Neuronal stem cell (in vitro differentiated cells): ENCODE data around the gene POP7.
A peak's percentile ranks its signal among the peaks of the same experiment; 100 is the strongest.
"Not testable (repeated sequence)": the region's sequence is repeated elsewhere in the genome, so short reads cannot be mapped to it uniquely, and the experiment has no call there.

ENCODE experiments used
- DNase-seq: peaks from one replicate; pipeline ENCODE4 v3.0.0-alpha.2; 2013; ENCODE audit warnings: low spot score
- H2AFZ ChIP-seq: one replicate; pipeline ENCODE4 v1.6.1; 2013; ENCODE audit warnings: mild to moderate bottlenecking, low read length, inconsistent platforms
- H2AK5ac ChIP-seq: 2 replicates; pipeline ENCODE4 v1.6.1; 2013; ENCODE audit warnings: low read depth, mild to moderate bottlenecking, inconsistent platforms, low read length, moderate library complexity, mixed read lengths
- H2BK120ac ChIP-seq: 2 replicates; pipeline ENCODE4 v1.6.1; 2013; ENCODE audit warnings: low read depth, mild to moderate bottlenecking, inconsistent platforms, low read length, moderate library complexity, mixed read lengths
- H2BK12ac ChIP-seq: one replicate; pipeline ENCODE4 v1.6.1; 2013; ENCODE audit warnings: low read length, inconsistent platforms
- H2BK15ac ChIP-seq: 2 replicates; pipeline ENCODE4 v1.6.1; 2013; ENCODE audit warnings: mild to moderate bottlenecking, low read length, inconsistent platforms, mixed read lengths
- H2BK5ac ChIP-seq: one replicate; pipeline ENCODE4 v1.6.1; 2013; ENCODE audit warnings: inconsistent platforms, mild to moderate bottlenecking, low read length, moderate library complexity
- H3K14ac ChIP-seq: one replicate; pipeline ENCODE4 v1.6.1; 2013; ENCODE audit warnings: low read length, inconsistent platforms
- H3K18ac ChIP-seq: 2 replicates; pipeline ENCODE4 v1.6.1; 2013; ENCODE audit warnings: low read length, inconsistent platforms
- H3K23ac ChIP-seq: 2 replicates; pipeline ENCODE4 v1.6.1; 2013; ENCODE audit warnings: low read depth, mild to moderate bottlenecking, mixed read lengths, low read length, inconsistent platforms; ENCODE audit not compliant: poor library complexity
- H3K27ac ChIP-seq: replicated peaks from 3 replicates; pipeline ENCODE4 v1.5.1; 2013; ENCODE audit warnings: low read length, inconsistent platforms
- H3K27me3 ChIP-seq, 3 experiments: 2 replicates each; pipeline ENCODE4 v1.6.1; 2013; ENCODE audit warnings: low read length in 3 of 3, mild to moderate bottlenecking in 2 of 3, inconsistent platforms in 1 of 3, low read depth in 1 of 3, mixed read lengths in 1 of 3, moderate library complexity in 1 of 3; ENCODE audit not compliant: control insufficient read depth in 3 of 3, insufficient read depth in 3 of 3
- H3K36me3 ChIP-seq, 2 donors: replicated peaks in 1 of 2; 2 replicates each; pipeline ENCODE4 v1.6.1; 2013; ENCODE audit warnings: low read length in 2 of 2; ENCODE audit not compliant: control insufficient read depth in 2 of 2, insufficient read depth in 2 of 2
- H3K4ac ChIP-seq: 2 replicates; pipeline ENCODE4 v1.6.1; 2013; ENCODE audit warnings: inconsistent platforms, mild to moderate bottlenecking, low read length, moderate library complexity
- H3K4me1 ChIP-seq, 2 donors: 1 replicate in 1 of 2; 2 replicates in 1 of 2; pipeline ENCODE4 v1.6.1; 2013; ENCODE audit warnings: low read length in 2 of 2, low read depth in 1 of 2; ENCODE audit not compliant: control insufficient read depth in 2 of 2, insufficient read depth in 1 of 2
- H3K4me2 ChIP-seq: one replicate; pipeline ENCODE4 v1.6.1; 2013; ENCODE audit warnings: mild to moderate bottlenecking, low read length, inconsistent platforms; ENCODE audit not compliant: insufficient read depth, poor library complexity, severe bottlenecking
- H3K4me3 ChIP-seq, 2 donors: 2 replicates each; pipeline ENCODE4 v1.5.1; 2013; ENCODE audit warnings: low read length in 2 of 2, mild to moderate bottlenecking in 2 of 2, inconsistent platforms in 1 of 2, moderate library complexity in 1 of 2
- H3K79me1 ChIP-seq: one replicate; pipeline ENCODE4 v1.6.1; 2013; ENCODE audit warnings: low read depth, mild to moderate bottlenecking, inconsistent platforms, low read length, moderate library complexity
- H3K9ac ChIP-seq: one replicate; pipeline ENCODE4 v1.6.1; 2013; ENCODE audit warnings: mild to moderate bottlenecking, low read depth, low read length, inconsistent platforms; ENCODE audit not compliant: poor library complexity
- H3K9me3 ChIP-seq, 2 donors: replicated peaks in 1 of 2; 2 replicates each; pipeline versions ENCODE3 to v1.6.1; 2013; ENCODE audit warnings: low read length in 2 of 2, mild to moderate bottlenecking in 2 of 2, inconsistent platforms in 1 of 2, low read depth in 1 of 2, mixed read lengths in 1 of 2, moderate library complexity in 1 of 2; ENCODE audit not compliant: control insufficient read depth in 2 of 2, insufficient read depth in 1 of 2
- H4K8ac ChIP-seq: one replicate; pipeline ENCODE4 v1.6.1; 2013; ENCODE audit warnings: low read depth, mild to moderate bottlenecking, inconsistent platforms, low read length, moderate library complexity
- H4K91ac ChIP-seq: one replicate; pipeline ENCODE4 v1.6.1; 2013; ENCODE audit warnings: low read length, low read depth, mild to moderate bottlenecking, inconsistent platforms; ENCODE audit not compliant: poor library complexity
- WGBS, 2 donors: extraction: QIAGEN DNeasy Blood & Tissue Kit; methylation state at CpG; one replicate each; pipeline ENCODE4 v1.1.7; 2013; ENCODE audit warnings: missing lambda C conversion rate in 2 of 2, mixed read lengths in 1 of 2; ENCODE audit not compliant: insufficient read length in 2 of 2, insufficient replicate concordance in 1 of 2; ENCODE audit errors: extremely low coverage in 2 of 2; 5-methylcytosine and 5-hydroxymethylcytosine counted together

Gene POP7

GRCh38 chr7:100723732-100724275, 17.9 kb downstream of the POP7 start:
- Histone ChIP-seq H2BK15ac (peak overlapping the region; percentile 16), H2BK5ac (peak overlapping the region; percentile 1)

GRCh38 chr7:100724364-100724763, 18.4 kb downstream of the POP7 start:
- H4K8ac ChIP-seq, H3K9ac ChIP-seq, DNase-seq, H3K18ac ChIP-seq, H3K23ac ChIP-seq, H3K4me3 ChIP-seq, H3K27ac ChIP-seq, H3K4me1 ChIP-seq, H3K79me1 ChIP-seq, H2BK120ac ChIP-seq, H3K14ac ChIP-seq, H3K9me3 ChIP-seq, H3K4me2 ChIP-seq, H2AK5ac ChIP-seq, H2BK12ac ChIP-seq, H4K91ac ChIP-seq, H2BK5ac ChIP-seq, H2AFZ ChIP-seq, H3K4ac ChIP-seq, H2BK15ac ChIP-seq, H3K36me3 ChIP-seq: not testable (repeated sequence)
- peaks cover 9 to 67% (median 33%) of the 10 kb centered on the region in 3 experiments for H3K27me3 ChIP-seq
- no CpG with 5 or more reads among the region's 2 CpGs for WGBS, 2 donors

More at GRCh38 chr7:100723732-100724275, 17.9 kb downstream of the POP7 start:
- no peak overlapping the region for H3K23ac ChIP-seq
- no peak overlapping the region for H4K91ac ChIP-seq
- no peak overlapping the region for H2BK12ac ChIP-seq
- no peak overlapping the region for H2BK120ac ChIP-seq
- no peak overlapping the region for H3K4ac ChIP-seq
- H3K27ac ChIP-seq: no peak overlapping the region
- H2AK5ac ChIP-seq: no peak overlapping the region
- no peak overlapping the region for H3K4me3 ChIP-seq
- H3K4me1 ChIP-seq: peaks cover 3 to 6% of the 10 kb centered on the region in 2 donors
- H3K18ac ChIP-seq: no peak overlapping the region
- H3K9me3 ChIP-seq: peaks cover 2 to 3% of the 10 kb centered on the region in 2 donors
- H3K14ac ChIP-seq: no peak overlapping the region
- no peak overlapping the region for H2AFZ ChIP-seq
- peak overlapping the region; percentile 75 for H3K9ac ChIP-seq
- H3K36me3 ChIP-seq: no peaks in the 10 kb centered on the region
- H3K27me3 ChIP-seq: peaks cover 9 to 67% (median 34%) of the 10 kb centered on the region in 3 experiments
- WGBS, 2 donors: no CpG with 5 or more reads among the region's 16 CpGs
- no peak overlapping the region for H3K4me2 ChIP-seq
- no peak overlapping the region for H4K8ac ChIP-seq
- peaks cover 2% of the 10 kb centered on the region for H3K79me1 ChIP-seq
- no peak for DNase-seq

- Histone ChIP-seq H3K36me3 (no peaks in the 10 kb centered on the region), H2AK5ac (no peak overlapping the region), H3K4me3 (no peak overlapping the region), H3K27ac (no peak overlapping the region), H3K18ac (no peak overlapping the region), H4K8ac (no peak overlapping the region), H2BK5ac (no peak overlapping the region), H3K4ac (no peak overlapping the region), H3K4me1 (peaks cover 0 to 3% of the 10 kb centered on the region in 2 donors), H2AFZ (no peak overlapping the region), H3K27me3 (peaks cover 0 to 39% (median 6%) of the 10 kb centered on the region in 3 experiments), H3K14ac (no peak overlapping the region), H3K9me3 (no peaks in the 10 kb centered on the region), H4K91ac (no peak overlapping the region), H2BK120ac (no peak overlapping the region), H3K79me1 (no peaks in the 10 kb centered on the region), H3K9ac (no peak overlapping the region), H3K4me2 (no peak overlapping the region), H2BK15ac (no peak overlapping the region), H3K23ac (no peak overlapping the region), H2BK12ac (no peak overlapping the region)
- DNase-seq: no peak
- no CpG with 5 or more reads among the region's 12 CpGs for WGBS, 2 donors
These were observed 21.3 kb downstream of the POP7 start for GRCh38 chr7:100726996-100727761.

- Histone ChIP-seq H2AFZ (no peak overlapping the region), H2AK5ac (no peak overlapping the region), H4K91ac (no peak overlapping the region), H2BK5ac (no peak overlapping the region), H3K4me3 (no peak overlapping the region), H2BK120ac (no peak overlapping the region), H3K18ac (no peak overlapping the region), H3K4me1 (peaks cover 0 to 3% of the 10 kb centered on the region in 2 donors), H3K9me3 (no peaks in the 10 kb centered on the region), H3K14ac (no peak overlapping the region), H2BK12ac (no peak overlapping the region), H3K27me3 (peaks cover 0 to 29% (median under 1%) of the 10 kb centered on the region in 3 experiments), H3K9ac (no peak overlapping the region), H2BK15ac (no peak overlapping the region), H3K79me1 (no peaks in the 10 kb centered on the region), H3K23ac (no peak overlapping the region), H3K4me2 (no peak overlapping the region), H3K36me3 (no peaks in the 10 kb centered on the region), H4K8ac (no peak overlapping the region), H3K27ac (no peak overlapping the region), H3K4ac (no peak overlapping the region)
- no peak for DNase-seq
- WGBS, 2 donors: no CpG with 5 or more reads among the region's 8 CpGs
These were observed 22.3 kb downstream of the POP7 start for GRCh38 chr7:100728196-100728595.
